ENCODE measurements around the gene POTEC. TPM values are rescaled to one million over a fixed set of nuclear protein-coding genes. Genes with fewer than 3 reads are reported as not detected.
"Not testable (repeated sequence)": the region's sequence is repeated elsewhere in the genome, so short reads cannot be mapped to it uniquely, and the experiment has no call there.

Gene POTEC
- total RNA-seq, 1 donor from 2014 or later: not detected

DNA sequence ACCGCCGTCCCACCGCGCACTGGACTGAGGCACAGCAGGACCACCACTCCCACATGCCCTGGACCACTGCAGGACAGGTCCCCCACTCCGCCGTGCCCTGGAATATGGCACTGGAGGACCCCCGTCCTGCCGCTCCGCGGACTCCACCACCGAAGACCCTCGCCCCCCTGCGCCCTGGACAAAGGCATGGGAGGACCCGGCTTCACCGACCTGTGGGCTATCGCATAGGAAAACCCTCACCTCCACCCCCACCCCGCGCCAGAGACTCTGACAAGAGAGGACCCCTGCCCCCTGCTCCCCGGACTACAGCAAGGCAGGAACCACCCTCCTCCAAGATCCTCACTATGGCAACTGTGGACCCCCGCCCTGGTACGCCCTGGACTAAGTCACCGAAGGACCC lies 68.6 kb downstream of the POTEC start:
- not testable (repeated sequence) for H3K36me3 Mint-ChIP-seq (ENCODE audit: insufficient read depth); H3K4me1 Mint-ChIP-seq (ENCODE audit: low read depth); DNase-seq (ENCODE audit: low spot score, unreplicated experiment); H3K27me3 Mint-ChIP-seq; H3K4me3 Mint-ChIP-seq (ENCODE audit: low read depth); H3K27ac Mint-ChIP-seq
- H3K9me3 Mint-ChIP-seq (ENCODE audit: low read depth): peaks cover 13% of the 10 kb centered on the region

DNA sequence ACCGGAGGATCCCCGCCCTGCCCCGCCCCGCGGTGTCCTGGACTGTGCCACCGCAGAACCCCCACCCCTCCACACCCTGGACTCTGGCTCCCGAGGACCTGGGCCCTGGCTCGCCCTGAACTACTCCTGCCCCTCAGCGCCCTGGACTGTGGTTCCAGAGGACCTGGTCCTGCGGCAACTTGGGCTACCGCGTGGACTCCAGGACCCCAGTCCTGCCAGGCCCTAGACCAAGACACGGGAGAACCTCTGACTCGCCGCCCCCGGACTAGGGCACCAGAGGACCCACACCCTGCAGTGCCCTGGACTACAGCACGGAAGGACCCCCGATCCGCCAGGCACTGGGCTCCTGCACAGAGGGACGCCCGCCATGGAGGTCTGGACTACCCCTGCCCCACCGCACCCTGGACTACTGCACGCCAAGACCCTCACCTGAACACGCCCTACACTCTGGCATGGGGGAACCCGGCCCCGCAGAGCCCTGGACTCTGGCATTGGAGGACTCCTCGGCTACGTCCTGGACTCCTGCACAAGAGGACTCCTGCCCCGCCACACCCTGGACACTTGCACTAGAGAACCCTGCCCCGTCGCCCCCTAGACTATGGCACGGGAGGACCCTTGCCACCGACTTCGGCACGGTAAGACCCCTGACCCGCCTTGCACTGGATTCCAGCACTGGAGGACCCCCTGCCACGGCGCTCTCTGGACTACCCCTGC lies 69.2 kb downstream of the POTEC start:
- not testable (repeated sequence) for H3K27me3 Mint-ChIP-seq; DNase-seq (ENCODE audit: low spot score, unreplicated experiment); H3K4me1 Mint-ChIP-seq (ENCODE audit: low read depth); H3K27ac Mint-ChIP-seq; H3K36me3 Mint-ChIP-seq (ENCODE audit: insufficient read depth); H3K4me3 Mint-ChIP-seq (ENCODE audit: low read depth)
- H3K9me3 Mint-ChIP-seq (ENCODE audit: low read depth): peaks cover 18% of the 10 kb centered on the region

DNA sequence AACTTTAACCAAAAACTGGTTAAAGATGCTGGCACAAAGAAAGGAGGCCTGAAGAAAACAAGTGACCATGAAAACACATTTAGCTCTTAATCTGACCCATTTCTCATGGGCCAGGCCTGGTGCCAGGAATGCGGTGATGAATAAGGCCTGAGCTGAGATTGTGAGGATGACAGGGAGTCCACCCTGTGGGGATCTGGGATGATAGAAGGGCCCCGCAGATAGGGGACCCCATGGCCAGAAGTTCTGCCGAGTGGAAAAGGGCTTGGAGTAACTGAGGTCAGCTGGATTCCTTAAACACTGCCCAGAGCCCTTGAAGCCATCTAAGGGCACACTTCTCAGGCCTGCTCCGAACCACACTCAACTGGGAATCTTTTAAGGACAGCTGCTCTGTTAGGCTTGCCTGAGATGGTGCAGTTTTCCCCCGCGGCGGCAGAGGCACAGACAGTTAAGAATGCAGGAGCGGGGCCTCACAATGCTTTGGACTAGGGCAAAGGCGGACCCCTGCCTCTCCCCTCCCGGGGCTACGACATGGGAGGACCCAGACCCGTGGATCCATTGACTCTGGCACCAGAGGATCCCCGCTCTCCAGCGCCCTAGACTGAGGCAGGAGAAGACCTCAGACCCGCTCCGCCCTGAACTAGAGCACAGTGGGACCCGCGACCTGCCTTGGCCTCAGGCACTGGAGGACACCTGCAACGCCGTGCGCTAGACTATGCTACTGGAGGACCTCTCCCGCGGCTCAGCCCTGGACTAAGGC lies 70.0 kb downstream of the POTEC start:
- H3K36me3 Mint-ChIP-seq (ENCODE audit: insufficient read depth); DNase-seq (ENCODE audit: low spot score, unreplicated experiment); H3K27me3 Mint-ChIP-seq; H3K4me1 Mint-ChIP-seq (ENCODE audit: low read depth); H3K27ac Mint-ChIP-seq; H3K4me3 Mint-ChIP-seq (ENCODE audit: low read depth): not testable (repeated sequence)
- H3K9me3 Mint-ChIP-seq (ENCODE audit: low read depth): peaks cover 21% of the 10 kb centered on the region

DNA sequence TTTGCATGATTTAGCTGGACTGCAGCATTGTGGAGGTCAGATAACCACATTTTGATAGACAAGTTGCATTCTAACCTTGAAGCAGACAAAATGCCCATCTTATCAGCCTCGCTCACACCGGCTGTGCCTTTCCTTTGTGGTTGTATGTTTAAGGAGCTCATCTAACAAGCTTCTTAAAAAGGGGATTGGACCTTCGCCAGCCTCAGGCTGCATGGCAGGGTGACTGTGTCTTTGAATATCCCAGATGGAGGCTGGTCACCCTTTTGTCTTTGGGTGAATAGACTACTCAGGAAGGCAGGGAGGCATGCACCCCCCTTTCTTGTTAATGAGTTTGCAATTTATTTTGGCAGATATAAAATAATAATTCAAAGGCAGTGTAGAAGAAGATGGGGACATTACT lies 72.1 kb downstream of the POTEC start:
- not testable (repeated sequence) for H3K4me3 Mint-ChIP-seq (ENCODE audit: low read depth); H3K4me1 Mint-ChIP-seq (ENCODE audit: low read depth); H3K27ac Mint-ChIP-seq; H3K36me3 Mint-ChIP-seq (ENCODE audit: insufficient read depth); H3K27me3 Mint-ChIP-seq; DNase-seq (ENCODE audit: low spot score, unreplicated experiment)
- H3K9me3 Mint-ChIP-seq (ENCODE audit: low read depth): peaks cover 30% of the 10 kb centered on the region

DNA sequence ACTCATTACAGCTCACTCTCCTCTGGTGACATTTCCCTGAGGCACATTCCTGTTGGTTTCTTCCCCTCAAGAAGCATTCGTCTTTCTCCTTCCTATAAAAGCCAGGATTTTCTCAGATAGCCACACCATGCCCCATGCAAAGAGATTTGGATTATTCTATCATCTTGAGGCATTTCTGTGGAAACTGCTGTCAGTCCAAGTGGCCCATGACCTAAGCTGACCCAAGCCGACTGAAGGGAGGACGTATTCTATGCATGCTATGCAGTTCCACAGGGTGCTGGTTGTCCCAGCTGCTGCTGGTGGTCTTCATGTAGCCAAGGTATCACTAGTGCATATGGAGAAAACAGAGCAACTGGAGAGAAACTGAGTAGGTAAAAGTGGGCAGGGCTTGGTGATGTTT lies 73.0 kb downstream of the POTEC start:
- not testable (repeated sequence) for DNase-seq (ENCODE audit: low spot score, unreplicated experiment); H3K27ac Mint-ChIP-seq; H3K36me3 Mint-ChIP-seq (ENCODE audit: insufficient read depth); H3K27me3 Mint-ChIP-seq; H3K4me3 Mint-ChIP-seq (ENCODE audit: low read depth); H3K4me1 Mint-ChIP-seq (ENCODE audit: low read depth)
- peaks cover 33% of the 10 kb centered on the region for H3K9me3 Mint-ChIP-seq (ENCODE audit: low read depth)

DNA sequence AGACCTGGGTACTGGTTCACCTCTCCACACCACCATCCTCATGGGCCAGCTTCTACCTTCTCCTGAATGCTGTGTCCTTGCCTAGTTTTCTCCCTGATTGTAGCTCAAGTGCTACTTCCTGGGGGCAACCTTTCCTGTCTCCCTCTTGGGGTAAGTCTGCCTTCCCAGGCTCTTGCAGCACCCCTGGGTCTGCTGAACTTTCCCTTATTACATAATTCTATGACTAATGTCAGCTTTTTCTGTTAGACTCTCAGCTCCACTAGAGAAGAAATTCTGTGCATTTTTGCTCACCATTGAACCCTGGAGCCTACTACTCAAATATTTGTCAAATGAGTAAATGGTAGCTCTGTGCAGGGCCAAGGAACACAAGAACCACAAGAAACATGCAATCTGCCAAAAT lies 73.4 kb downstream of the POTEC start:
- not testable (repeated sequence) for H3K4me3 Mint-ChIP-seq (ENCODE audit: low read depth); H3K27ac Mint-ChIP-seq; H3K27me3 Mint-ChIP-seq; DNase-seq (ENCODE audit: low spot score, unreplicated experiment); H3K4me1 Mint-ChIP-seq (ENCODE audit: low read depth); H3K36me3 Mint-ChIP-seq (ENCODE audit: insufficient read depth)
- peaks cover 33% of the 10 kb centered on the region for H3K9me3 Mint-ChIP-seq (ENCODE audit: low read depth)

DNA sequence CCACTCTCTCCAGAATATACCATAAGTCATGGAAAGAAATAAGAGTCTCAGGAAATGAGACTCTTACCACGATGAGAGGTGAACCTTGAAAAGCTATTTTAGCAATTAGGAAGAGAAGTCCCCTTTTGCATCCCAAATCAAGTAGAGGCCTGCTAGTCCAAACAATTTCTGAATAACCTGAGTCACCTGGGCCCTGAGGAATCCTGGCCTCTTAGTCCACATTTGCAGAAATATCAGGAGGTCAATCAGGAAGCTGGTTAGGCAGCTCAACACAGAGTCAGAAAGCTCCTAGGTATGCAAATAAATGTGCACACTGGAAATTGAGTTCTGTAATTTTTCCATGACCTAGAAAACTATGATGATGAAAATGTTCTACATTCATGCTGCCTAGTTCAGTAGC lies 77.4 kb downstream of the POTEC start:
- not testable (repeated sequence) for H3K36me3 Mint-ChIP-seq (ENCODE audit: insufficient read depth); H3K4me3 Mint-ChIP-seq (ENCODE audit: low read depth); H3K4me1 Mint-ChIP-seq (ENCODE audit: low read depth); H3K27ac Mint-ChIP-seq; DNase-seq (ENCODE audit: low spot score, unreplicated experiment); H3K27me3 Mint-ChIP-seq
- H3K9me3 Mint-ChIP-seq (ENCODE audit: low read depth): peaks cover 46% of the 10 kb centered on the region

Other genes starting within 250 kb of the POTEC start
- gene ANKRD30B, start 204.6 kb upstream of the POTEC start, total RNA-seq: not detected in 2 replicates